Astrocyte (in vitro differentiated cells and primary cell): ENCODE measurements around the gene FRMD8. TPM values are rescaled to one million over a fixed set of nuclear protein-coding genes. Genes with fewer than 3 reads are reported as not detected.

Experiments used
- DNase-seq: peaks from one replicate; pipeline ENCODE4 v3.0.0-alpha.2; 2010; ENCODE audit warnings: low read depth
- FAIRE-seq: peaks from 2 replicates; lab custom pipeline; 2011; peaks lifted over from hg19 to GRCh38; lab: Jason Lieb, UNC
- H2AFZ ChIP-seq: 2 replicates; pipeline ENCODE4 v1.6.0; 2012; ENCODE audit warnings: low read depth, low read length, inconsistent platforms
- H3K27ac ChIP-seq: 2 replicates; pipeline ENCODE4 v1.5.1; 2011; ENCODE audit warnings: low read depth, low read length, inconsistent platforms
- H3K27me3 ChIP-seq: 2 replicates; pipeline ENCODE4 v1.6.0; 2011; ENCODE audit warnings: low read length, inconsistent platforms; ENCODE audit not compliant: insufficient read depth
- H3K36me3 ChIP-seq: 2 replicates; pipeline ENCODE4 v1.5.1; 2011; ENCODE audit warnings: low read length, inconsistent platforms; ENCODE audit not compliant: insufficient read depth
- H3K4me1 ChIP-seq: 2 replicates; pipeline ENCODE4 v1.5.1; 2011; ENCODE audit warnings: low read length, inconsistent platforms; ENCODE audit not compliant: insufficient read depth
- H3K4me2 ChIP-seq: 2 replicates; pipeline ENCODE4 v1.6.0; 2012; ENCODE audit warnings: low read length, inconsistent platforms
- H3K4me3 ChIP-seq: 2 replicates; pipeline ENCODE4 v1.5.1; 2011; ENCODE audit warnings: low read depth, mild to moderate bottlenecking, low read length, inconsistent platforms; ENCODE audit not compliant: insufficient read depth
- H3K79me2 ChIP-seq: 2 replicates; pipeline ENCODE4 v1.6.0; 2012; ENCODE audit warnings: mild to moderate bottlenecking, low read length, inconsistent platforms; ENCODE audit not compliant: insufficient read depth
- H3K9ac ChIP-seq: 2 replicates; pipeline ENCODE4 v1.6.0; 2012; ENCODE audit warnings: mild to moderate bottlenecking, low read length, inconsistent platforms
- H3K9me3 ChIP-seq: 2 replicates; pipeline ENCODE4 v1.5.1; 2012; ENCODE audit warnings: low read depth, mild to moderate bottlenecking, low read length, inconsistent platforms; ENCODE audit not compliant: insufficient read depth
- H4K20me1 ChIP-seq: 2 replicates; pipeline ENCODE4 v1.6.0; 2012; ENCODE audit warnings: low read length, inconsistent platforms; ENCODE audit not compliant: insufficient read depth
- H3K27ac Mint-ChIP-seq: one replicate; pipeline ENCODE4 v1.8.0; 2021; ENCODE audit warnings: mild to moderate bottlenecking, mixed read lengths; ENCODE audit not compliant: unreplicated experiment
- H3K27me3 Mint-ChIP-seq: one replicate; pipeline ENCODE4 v1.8.0; 2021; ENCODE audit warnings: low read depth, mixed read lengths; ENCODE audit not compliant: unreplicated experiment
- H3K36me3 Mint-ChIP-seq: one replicate; pipeline ENCODE4 v1.8.0; 2021; ENCODE audit warnings: low read depth, mixed read lengths; ENCODE audit not compliant: unreplicated experiment
- H3K4me1 Mint-ChIP-seq: one replicate; pipeline ENCODE4 v1.8.0; 2021; ENCODE audit warnings: low read depth, mixed read lengths; ENCODE audit not compliant: unreplicated experiment
- H3K4me3 Mint-ChIP-seq: one replicate; pipeline ENCODE4 v1.8.0; 2021; ENCODE audit warnings: mild to moderate bottlenecking, moderate library complexity, mixed read lengths; ENCODE audit not compliant: unreplicated experiment
- H3K9me3 Mint-ChIP-seq: one replicate; pipeline ENCODE4 v1.8.0; 2021; ENCODE audit warnings: mild to moderate bottlenecking, mixed read lengths; ENCODE audit not compliant: unreplicated experiment
- EZH2 ChIP-seq: IDR thresholded peaks from 2 replicates; pipeline ENCODE4 v1.6.1; 2012; ENCODE audit warnings: mild to moderate bottlenecking, low read length, inconsistent platforms; ENCODE audit not compliant: insufficient read depth
- total RNA-seq: library from RNA; stranded (reverse); gene quantifications from 2 replicates; pipeline ENCODE4 v1.2.1, GENCODE V29; 2021
- TF ChIP-seq, protein P1 (sequence below): IDR thresholded peaks from 2 replicates; pipeline ENCODE4 v1.5.1; 2011; ENCODE audit warnings: low read depth, mild to moderate bottlenecking, inconsistent platforms, low read length, moderate library complexity; ENCODE audit not compliant: insufficient read depth

The FRMD8 gene
- total RNA-seq, 1 donor from 2014 or later, result 61.2 TPM

DNA sequence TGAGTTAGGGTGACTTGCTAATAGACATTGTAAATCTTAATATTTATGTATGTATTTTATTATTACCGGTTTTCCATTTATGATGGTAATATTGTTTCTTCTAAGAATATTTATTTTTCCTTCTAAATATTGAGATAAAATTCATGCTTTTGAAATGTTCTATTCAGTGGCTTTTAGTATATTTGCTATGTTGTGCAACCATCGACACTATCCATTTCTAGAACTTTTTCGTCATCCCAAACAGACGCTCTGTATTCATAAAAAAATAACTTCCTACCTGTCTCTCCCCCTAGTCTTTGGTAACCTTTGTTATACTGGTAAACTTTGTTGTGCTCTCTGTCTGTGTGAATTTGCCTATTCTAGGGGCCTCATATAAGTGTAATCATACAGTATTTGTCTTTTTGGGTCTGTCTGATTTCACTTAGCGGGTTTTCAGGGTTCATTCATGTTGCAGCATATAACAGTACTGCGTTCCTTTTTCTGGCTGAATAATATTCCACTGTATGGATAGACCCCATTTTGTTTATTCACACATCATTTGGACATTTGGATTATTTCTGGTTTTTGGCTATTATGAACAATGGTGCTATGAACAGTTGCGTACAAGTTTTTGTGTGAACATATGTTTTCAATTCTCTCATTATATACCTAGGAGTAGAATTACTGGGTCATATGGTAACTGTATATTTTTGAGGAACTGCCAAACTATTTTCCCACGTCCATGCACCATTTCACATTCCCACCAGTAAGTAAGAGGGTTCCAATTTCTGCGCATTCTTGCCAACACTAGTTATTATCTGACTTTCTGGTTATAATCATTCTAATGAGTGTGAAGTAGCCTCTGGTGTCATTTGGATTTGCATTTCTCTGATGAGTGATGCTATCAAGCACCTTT, 52.1 kb downstream of the FRMD8 start:
- Mint-ChIP-seq H3K4me1 (peaks cover 35% of the 10 kb centered on the region), H3K27me3 (no peaks in the 10 kb centered on the region), H3K9me3 (no peaks in the 10 kb centered on the region), H3K36me3 (peaks cover 7% of the 10 kb centered on the region), H3K27ac (no peak overlapping the region), H3K4me3 (no peak overlapping the region)
- Histone ChIP-seq H3K79me2 (peaks cover 94% of the 10 kb centered on the region), H3K4me1 (peaks cover 14% of the 10 kb centered on the region), H3K27ac (no peak overlapping the region), H3K4me3 (no peak overlapping the region), H3K9ac (peak overlapping the region; percentile 8), H2AFZ (no peak overlapping the region), H3K27me3 (no peaks in the 10 kb centered on the region), H3K4me2 (no peak overlapping the region), H3K9me3 (no peaks in the 10 kb centered on the region), H4K20me1 (peaks cover 96% of the 10 kb centered on the region), H3K36me3 (peaks cover 59% of the 10 kb centered on the region)
- TF ChIP-seq EZH2, result no peak
- TF ChIP-seq, protein P1, sequence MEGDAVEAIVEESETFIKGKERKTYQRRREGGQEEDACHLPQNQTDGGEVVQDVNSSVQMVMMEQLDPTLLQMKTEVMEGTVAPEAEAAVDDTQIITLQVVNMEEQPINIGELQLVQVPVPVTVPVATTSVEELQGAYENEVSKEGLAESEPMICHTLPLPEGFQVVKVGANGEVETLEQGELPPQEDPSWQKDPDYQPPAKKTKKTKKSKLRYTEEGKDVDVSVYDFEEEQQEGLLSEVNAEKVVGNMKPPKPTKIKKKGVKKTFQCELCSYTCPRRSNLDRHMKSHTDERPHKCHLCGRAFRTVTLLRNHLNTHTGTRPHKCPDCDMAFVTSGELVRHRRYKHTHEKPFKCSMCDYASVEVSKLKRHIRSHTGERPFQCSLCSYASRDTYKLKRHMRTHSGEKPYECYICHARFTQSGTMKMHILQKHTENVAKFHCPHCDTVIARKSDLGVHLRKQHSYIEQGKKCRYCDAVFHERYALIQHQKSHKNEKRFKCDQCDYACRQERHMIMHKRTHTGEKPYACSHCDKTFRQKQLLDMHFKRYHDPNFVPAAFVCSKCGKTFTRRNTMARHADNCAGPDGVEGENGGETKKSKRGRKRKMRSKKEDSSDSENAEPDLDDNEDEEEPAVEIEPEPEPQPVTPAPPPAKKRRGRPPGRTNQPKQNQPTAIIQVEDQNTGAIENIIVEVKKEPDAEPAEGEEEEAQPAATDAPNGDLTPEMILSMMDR, result no peak
- FAIRE-seq, result no peak
- DNase-seq, result no peak

DNA sequence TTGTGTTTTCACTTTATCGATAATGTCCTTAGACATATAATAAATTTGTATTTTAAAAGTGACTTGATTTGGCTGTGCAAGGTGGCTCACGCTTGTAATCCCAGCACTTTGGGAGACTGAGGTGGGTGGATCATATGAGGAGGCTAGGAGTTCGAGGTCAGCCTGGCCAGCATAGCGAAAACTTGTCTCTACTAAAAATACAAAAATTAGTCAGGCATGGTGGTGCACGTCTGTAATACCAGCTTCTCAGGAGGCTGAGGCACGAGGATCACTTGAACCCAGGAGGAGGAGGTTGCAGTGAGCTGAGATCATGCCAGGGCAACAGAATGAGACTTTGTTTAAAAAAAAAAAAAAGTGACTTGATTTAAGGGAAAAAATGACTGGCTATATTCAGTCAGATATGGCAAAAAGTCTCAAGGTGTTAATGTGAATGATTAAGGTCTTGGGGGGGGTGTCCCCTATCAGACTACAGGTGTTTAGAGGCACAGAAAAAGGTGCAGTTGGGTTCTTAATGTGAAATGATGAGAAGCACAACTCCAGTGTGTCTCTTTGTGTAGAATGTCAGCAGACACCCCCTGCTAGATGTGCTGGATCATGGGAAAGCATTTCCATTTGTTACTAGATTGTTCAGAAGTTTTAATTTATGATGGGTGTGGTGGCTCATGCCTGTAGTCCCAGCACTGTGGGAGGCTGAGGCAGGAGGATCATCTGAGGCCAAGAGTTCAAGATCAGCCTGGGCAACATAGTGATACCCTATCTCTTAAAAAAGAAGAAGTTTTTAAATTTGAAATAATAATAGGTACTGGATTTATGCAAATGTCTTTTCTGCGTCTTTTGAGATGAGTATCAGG, 53.1 kb downstream of the FRMD8 start:
- FAIRE-seq (no peak), DNase-seq (no peak)
- no peaks in the 10 kb centered on the region for H3K27me3 ChIP-seq
- H3K9ac ChIP-seq, result no peak overlapping the region
- Mint-ChIP-seq H3K4me3 (no peak overlapping the region), H3K4me1 (peaks cover 35% of the 10 kb centered on the region), H3K36me3 (peaks cover 9% of the 10 kb centered on the region), H3K27ac (peak overlapping the region; percentile 77), H3K27me3 (no peaks in the 10 kb centered on the region), H3K9me3 (no peaks in the 10 kb centered on the region)
- no peak overlapping the region for H2AFZ ChIP-seq
- no peak overlapping the region for H3K4me3 ChIP-seq
- H3K36me3 ChIP-seq, result peaks cover 55% of the 10 kb centered on the region
- no peak overlapping the region for H3K27ac ChIP-seq
- H3K9me3 ChIP-seq, result no peaks in the 10 kb centered on the region
- no peak overlapping the region for H3K4me2 ChIP-seq
- peaks cover 96% of the 10 kb centered on the region for H4K20me1 ChIP-seq
- H3K79me2 ChIP-seq, result peaks cover 91% of the 10 kb centered on the region
- peaks cover 8% of the 10 kb centered on the region for H3K4me1 ChIP-seq
- no peak for TF ChIP-seq EZH2
- TF ChIP-seq, protein P1, result no peak
